HEK293 (cell line): ENCODE measurements around the gene OR2T4.

Experiments
- CTCF ChIA-PET: fragments of 350-600 bp; formaldehyde crosslinking; extraction: SDS; loops from one replicate; lab custom pipeline; 2021; ENCODE audit warnings: antibody characterized with exemption; lab: Yijun Ruan, JAX
- POLR2A ChIA-PET: fragments of 300-600 bp; formaldehyde crosslinking; extraction: SDS; loops from one replicate; lab custom pipeline; 2020; ENCODE audit warnings: antibody characterized with exemption, inconsistent platforms; lab: Yijun Ruan, JAX
- H3K27ac ChIP-seq: fragments of 200-500 bp; sonication (Bioruptor generic); 2 replicates; pipeline ENCODE4 v1.5.1; 2014; ENCODE audit warnings: low read depth, low read length, control low read depth, inconsistent platforms; ENCODE audit errors: extremely low read depth
- H3K36me3 ChIP-seq, 2 experiments: fragments of 200-500 bp in 1 of 2; sonication (Bioruptor generic) in 1 of 2; 1 replicate in 1 of 2; 2 replicates in 1 of 2; pipeline ENCODE4 v1.5.1; 2014 to 2017; ENCODE audit warnings: inconsistent platforms in 2 of 2, low read length in 2 of 2; ENCODE audit not compliant: control insufficient read depth in 2 of 2, insufficient read depth in 1 of 2
- H3K4me1 ChIP-seq: fragments of 200-500 bp; sonication (Bioruptor generic); 2 replicates; pipeline ENCODE4 v1.5.1; 2014; ENCODE audit warnings: mild to moderate bottlenecking, low read length, inconsistent platforms; ENCODE audit not compliant: control insufficient read depth, insufficient read depth
- H3K4me3 ChIP-seq: 2 replicates; pipeline ENCODE4 v1.5.1; 2011; ENCODE audit warnings: low read depth, mild to moderate bottlenecking, control low read depth, low read length, moderate library complexity
- H3K9me3 ChIP-seq: fragments of 200-500 bp; sonication (Bioruptor generic); 2 replicates; pipeline ENCODE4 v1.5.1; 2014; ENCODE audit warnings: low read depth, low read length, inconsistent platforms; ENCODE audit not compliant: control insufficient read depth, insufficient read depth
- BCL11A ChIP-seq: fragments of 450-650 bp; formaldehyde crosslinking; IDR thresholded peaks from 2 replicates; pipeline ENCODE4 v1.5.1; 2016; ENCODE audit warnings: low read depth, missing biosample characterization, missing genetic modification characterization
- GLI4 ChIP-seq: fragments of 450-650 bp; formaldehyde crosslinking; IDR thresholded peaks from 2 replicates; pipeline ENCODE4 v1.5.1; 2016; ENCODE audit warnings: missing biosample characterization, missing genetic modification characterization
- MEIS1 ChIP-seq: sonication (generic); formaldehyde crosslinking; IDR thresholded peaks from 2 replicates; pipeline ENCODE4 v1.8.1; 2022; ENCODE audit warnings: missing genetic modification reagents, mild to moderate bottlenecking, borderline replicate concordance
- SALL2 ChIP-seq: fragments of 450-650 bp; formaldehyde crosslinking; IDR thresholded peaks from 2 replicates; pipeline ENCODE4 v1.5.0; 2017; ENCODE audit warnings: missing biosample characterization, mild to moderate bottlenecking, missing genetic modification characterization, borderline replicate concordance
- TRIM28 ChIP-seq: IDR thresholded peaks from 2 replicates; pipeline ENCODE4 v1.6.1; 2011; ENCODE audit warnings: low read length, control low read depth, borderline replicate concordance
- ZBTB48 ChIP-seq: fragments of 450-650 bp; formaldehyde crosslinking; IDR thresholded peaks from 2 replicates; pipeline ENCODE4 v1.5.1; 2016; ENCODE audit warnings: missing biosample characterization, missing genetic modification characterization
- ZBTB49 ChIP-seq: fragments of 450-650 bp; formaldehyde crosslinking; IDR thresholded peaks from 2 replicates; pipeline ENCODE4 v1.5.1; 2016; ENCODE audit warnings: missing biosample characterization, missing genetic modification characterization, low read depth
- ZFP69B ChIP-seq: fragments of 450-650 bp; formaldehyde crosslinking; IDR thresholded peaks from 2 replicates; pipeline ENCODE4 v1.5.1; 2016; ENCODE audit warnings: missing biosample characterization, missing genetic modification characterization
- ZIC2 ChIP-seq: fragments of 450-650 bp; formaldehyde crosslinking; IDR thresholded peaks from 2 replicates; pipeline ENCODE4 v1.5.1; 2016; ENCODE audit warnings: missing biosample characterization, missing genetic modification characterization
- ZNF114 ChIP-seq: fragments of 450-650 bp; formaldehyde crosslinking; IDR thresholded peaks from 2 replicates; pipeline ENCODE4 v1.5.0; 2017; ENCODE audit warnings: missing biosample characterization, missing genetic modification characterization
- ZNF133 ChIP-seq: fragments of 450-650 bp; formaldehyde crosslinking; IDR thresholded peaks from 2 replicates; pipeline ENCODE4 v1.5.1; 2016; ENCODE audit warnings: missing biosample characterization, missing genetic modification characterization
- ZNF169 ChIP-seq: fragments of 450-650 bp; formaldehyde crosslinking; IDR thresholded peaks from 2 replicates; pipeline ENCODE4 v1.5.1; 2016; ENCODE audit warnings: missing biosample characterization, missing genetic modification characterization
- ZNF174 ChIP-seq: fragments of 450-650 bp; formaldehyde crosslinking; IDR thresholded peaks from 2 replicates; pipeline ENCODE4 v1.5.0; 2017; ENCODE audit warnings: missing biosample characterization, mild to moderate bottlenecking, missing genetic modification characterization
- ZNF266 ChIP-seq: fragments of 450-650 bp; formaldehyde crosslinking; IDR thresholded peaks from 2 replicates; pipeline ENCODE4 v1.5.1; 2016; ENCODE audit warnings: missing biosample characterization, missing genetic modification characterization, low read depth
- ZNF292 ChIP-seq: fragments of 450-650 bp; formaldehyde crosslinking; IDR thresholded peaks from 2 replicates; pipeline ENCODE4 v1.5.1; 2016; ENCODE audit warnings: low read depth, missing biosample characterization, missing genetic modification characterization, borderline replicate concordance
- ZNF302 ChIP-seq: fragments of 450-650 bp; formaldehyde crosslinking; IDR thresholded peaks from 2 replicates; pipeline ENCODE4 v1.5.1; 2016; ENCODE audit warnings: missing biosample characterization, missing genetic modification characterization, low read depth
- ZNF324 ChIP-seq: fragments of 450-650 bp; formaldehyde crosslinking; IDR thresholded peaks from 2 replicates; pipeline ENCODE4 v1.5.1; 2016; ENCODE audit warnings: missing biosample characterization, missing genetic modification characterization
- ZNF426 ChIP-seq: fragments of 450-650 bp; formaldehyde crosslinking; IDR thresholded peaks from 2 replicates; pipeline ENCODE4 v1.5.1; 2017; ENCODE audit warnings: missing biosample characterization, missing genetic modification characterization, mild to moderate bottlenecking, inconsistent platforms, moderate library complexity
- ZNF654 ChIP-seq: fragments of 450-650 bp; formaldehyde crosslinking; IDR thresholded peaks from 2 replicates; pipeline ENCODE4 v1.5.1; 2016; ENCODE audit warnings: low read depth, missing biosample characterization, missing genetic modification characterization
- ZNF677 ChIP-seq: fragments of 450-650 bp; IDR thresholded peaks from 2 replicates; pipeline ENCODE4 v1.5.0; 2018; ENCODE audit warnings: missing biosample characterization, mild to moderate bottlenecking, missing genetic modification characterization, moderate library complexity
- ZNF704 ChIP-seq: fragments of 450-650 bp; formaldehyde crosslinking; IDR thresholded peaks from 2 replicates; pipeline ENCODE4 v1.5.1; 2016; ENCODE audit warnings: missing biosample characterization, missing genetic modification characterization
- ZNF777 ChIP-seq: fragments of 450-650 bp; formaldehyde crosslinking; IDR thresholded peaks from 2 replicates; pipeline ENCODE4 v1.5.1; 2017; ENCODE audit warnings: missing biosample characterization, missing genetic modification characterization, borderline replicate concordance

OR2T4 gene

GRCh38 chr1:248361121-248361715 is at the start of gene OR2T4:
Gene OR2T4 (plus strand): TSS chr1:248361665. CDS start chr1:248361665, 0 bp downstream.
- Histone ChIP-seq H3K27ac (no peak within 1 kb of the TSS), H3K36me3 (no peaks in the 10 kb centered on the region)
- POLR2A ChIA-PET: no interaction called here

DNA sequence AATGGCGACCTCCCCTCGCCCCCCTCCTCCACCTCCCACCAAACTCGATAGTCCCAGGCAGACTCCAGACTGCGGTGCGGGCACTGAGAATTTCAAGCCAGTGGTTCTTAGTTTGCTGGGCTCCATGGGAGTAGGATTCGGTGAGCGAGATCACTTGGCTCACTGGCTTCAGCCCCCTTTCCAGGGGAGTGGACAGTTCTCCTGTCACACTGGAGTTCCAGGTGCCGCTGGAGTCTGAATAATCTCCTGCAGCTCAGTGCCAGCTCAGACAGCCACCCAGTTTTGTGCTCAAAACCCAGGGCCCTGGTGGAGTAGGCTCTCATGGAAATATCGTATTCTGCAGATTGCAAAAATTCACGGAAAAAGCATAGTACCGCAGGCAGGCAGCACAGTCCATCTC is 44.7 kb upstream of the OR2T4 start:
- ChIA-PET POLR2A (no interaction called here), CTCF (no interaction called here)
- H3K4me1 ChIP-seq: no peaks in the 10 kb centered on the region
- no peaks in the 10 kb centered on the region for H3K9me3 ChIP-seq
- no peak overlapping the region for H3K4me3 ChIP-seq
- H3K36me3 ChIP-seq: no peaks in the 10 kb centered on the region
- TF ChIP-seq BCL11A (tag by site-specific recombination) (no peak), ZNF426 (tag by site-specific recombination) (no peak), ZBTB49 (tag by site-specific recombination) (no peak), ZNF114 (no peak), ZNF654 (tag by site-specific recombination) (no peak), ZNF302 (tag by site-specific recombination) (no peak), SALL2 (tag by site-specific recombination) (no peak)
- TF ChIP-seq, all 188 proteins: peak for 0
- no peak overlapping the region for H3K27ac ChIP-seq

More at GRCh38 chr1:248361121-248361715, at the start of gene OR2T4:
- TF ChIP-seq ZNF169 (no peak), ZNF266 (tag by site-specific recombination) (no peak), ZNF777 (tag by site-specific recombination) (no peak), ZNF174 (tag by site-specific recombination) (no peak), ZNF133 (tag by site-specific recombination) (no peak), GLI4 (tag by site-specific recombination) (no peak), TRIM28 (no peak), MEIS1 (CRISPR knock-in tag) (no peak), ZNF704 (tag by site-specific recombination) (no peak), ZNF677 (tag by site-specific recombination) (no peak), ZIC2 (tag by site-specific recombination) (no peak), ZNF292 (tag by site-specific recombination) (no peak), ZBTB48 (no peak), ZFP69B (tag by site-specific recombination) (no peak), ZNF324 (tag by site-specific recombination) (no peak)
- no peaks in the 10 kb centered on the region for H3K4me1 ChIP-seq
- CTCF ChIA-PET: no interaction called here
- no peak within 1 kb of the TSS for H3K4me3 ChIP-seq
- no peaks in the 10 kb centered on the region for H3K9me3 ChIP-seq
